Tibial nerve (tissue), 4 donors: ENCODE measurements around the gene C1QC.

ENCODE experiments used
- CTCF ChIP-seq, 5 experiments: fragments of 200-600 bp in 3 of 5; fragments of 450-650 bp in 2 of 5; sonication (generic) in 3 of 5; IDR thresholded peaks; one replicate each; pipeline ENCODE4 v1.5.1; 2016 to 2019; ENCODE audit warnings: antibody characterized with exemption in 5 of 5, mild to moderate bottlenecking in 3 of 5, moderate library complexity in 2 of 5
- EP300 ChIP-seq, 2 donors: sonication (generic); formaldehyde crosslinking; IDR thresholded peaks; one replicate each; pipeline ENCODE4 v1.6.1; 2017; ENCODE audit warnings: antibody characterized with exemption in 2 of 2, mild to moderate bottlenecking in 1 of 2
- POLR2A ChIP-seq, 2 donors: fragments of 450-650 bp; IDR thresholded peaks; one replicate each; pipeline ENCODE4 v1.6.1; 2017; ENCODE audit warnings: antibody characterized with exemption in 2 of 2, mild to moderate bottlenecking in 2 of 2, moderate library complexity in 2 of 2

- TF ChIP-seq CTCF (IDR thresholded peaks at IDR 0.05) (no peak), POLR2A (IDR thresholded peaks at IDR 0.05) (no peak), EP300 (IDR thresholded peaks at IDR 0.05) (no peak)
Measured at GRCh38 chr1:22598736-22599135, 44.7 kb upstream of the C1QC start.
